ENCODE results near the gene MBD2.

GRCh38 chr18:54193786-54194185 lies 30.7 kb downstream of the MBD2 start:
- TF ChIP-seq POLR2A (IDR thresholded peaks at IDR 0.05; ENCODE audit: borderline replicate concordance, extremely low read depth, insufficient read depth, insufficient read length) (no peak), CTCF (IDR thresholded peaks at IDR 0.05 in 2 of 3, conservative IDR thresholded peaks at IDR 0.05 in 1 of 3; ENCODE audit: borderline replicate concordance in 1 of 3, insufficient read depth in 1 of 3, low read depth in 2 of 3, low read length in 2 of 3) (no peak), CEBPB (IDR thresholded peaks at IDR 0.05; ENCODE audit: low read depth) (no peak)

Data from HCT116 (cell line).